SK-N-SH (cell line): ENCODE data around the gene CD22.

Experiments
- CTCF ChIP-seq: fragments of 200-600 bp; sonication (generic); IDR thresholded peaks from 2 replicates; pipeline ENCODE4 v1.6.1; 2017; ENCODE audit warnings: antibody characterized with exemption, mild to moderate bottlenecking, moderate library complexity
- REST ChIP-seq: IDR thresholded peaks from 2 replicates; pipeline ENCODE4 v1.6.1; 2012; ENCODE audit warnings: mild to moderate bottlenecking, low read depth, low read length, moderate library complexity

DNA sequence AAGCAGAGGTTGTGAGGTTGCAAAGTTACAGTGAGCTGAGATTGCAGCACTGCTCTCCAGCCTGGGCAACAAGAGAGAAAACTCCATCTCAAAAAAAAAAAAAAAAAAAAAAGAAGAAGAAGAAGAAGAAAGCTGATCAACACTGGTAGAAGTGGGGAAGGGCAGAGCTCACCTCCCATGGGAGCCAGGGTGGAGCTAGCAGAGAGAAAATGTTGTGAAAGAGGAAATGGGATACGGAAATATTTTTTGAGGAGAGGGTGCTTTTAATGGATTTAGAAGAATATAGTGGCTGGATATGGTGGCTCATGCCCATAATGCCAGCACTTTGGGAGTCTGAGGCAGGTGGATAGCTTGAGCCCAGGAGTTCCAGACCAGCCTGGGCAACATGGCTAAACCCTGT is 48.7 kb downstream of the CD22 start:
- TF ChIP-seq CTCF = no peak
- TF ChIP-seq REST = no peak
